Brain microvascular endothelial cell (primary cell): ENCODE data around the gene PIAS1.

Experiments used
- DNase-seq: peaks from one replicate; pipeline ENCODE4 v3.0.0-alpha.2; 2020
- H3K27ac ChIP-seq: fragments of 250-450 bp; sonication (Bioruptor Pico); 2 replicates; pipeline ENCODE4 v1.5.1; 2020; ENCODE audit warnings: mild to moderate bottlenecking, moderate library complexity
- H3K27me3 ChIP-seq: fragments of 250-450 bp; sonication (Bioruptor Pico); replicated peaks from 2 replicates; pipeline ENCODE4 v1.5.1; 2020; ENCODE audit warnings: mild to moderate bottlenecking
- H3K36me3 ChIP-seq: fragments of 250-450 bp; sonication (Bioruptor Pico); replicated peaks from 2 replicates; pipeline ENCODE4 v1.5.1; 2020; ENCODE audit warnings: mild to moderate bottlenecking
- H3K4me3 ChIP-seq: 2 replicates; pipeline ENCODE4 v1.5.1; 2011; ENCODE audit warnings: low read depth, mild to moderate bottlenecking, control low read depth, low read length, moderate library complexity
- CTCF ChIP-seq: IDR thresholded peaks from 2 replicates; pipeline ENCODE4 v1.5.1; 2011; ENCODE audit warnings: low read depth, mild to moderate bottlenecking, moderate library complexity, low read length, control low read depth, inconsistent platforms; ENCODE audit errors: missing control alignments
- in situ Hi-C: cut with HindIII; loops from 2 replicates; pipeline ENCODE4 v1.10.0; 2017; ENCODE audit warnings: low sequenced_read_pairs, low pct_ligation_motif_present

PIAS1 gene

GRCh38 chr15:68040144-68040543 lies 14.0 kb upstream of the PIAS1 start:
- Histone ChIP-seq H3K4me3 (no peak overlapping the region), H3K27ac (no peak overlapping the region), H3K27me3 (no peaks in the 10 kb centered on the region), H3K36me3 (no peaks in the 10 kb centered on the region)
- in situ Hi-C loops = no loop called here
- DNase-seq = no peak
- no peak for TF ChIP-seq CTCF

GRCh38 chr15:68042156-68042854 lies 11.8 kb upstream of the PIAS1 start:
- in situ Hi-C loops = no loop called here
- TF ChIP-seq CTCF = no peak
- H3K27ac ChIP-seq = no peak overlapping the region

GRCh38 chr15:68042855-68043222 lies 11.3 kb upstream of the PIAS1 start:
- DNase-seq = no peak
- Histone ChIP-seq H3K27me3 (no peaks in the 10 kb centered on the region), H3K36me3 (no peaks in the 10 kb centered on the region), H3K4me3 (no peak overlapping the region), H3K27ac (no peak overlapping the region)
- in situ Hi-C loops = no loop called here
- TF ChIP-seq CTCF = no peak

More at GRCh38 chr15:68042156-68042854, 11.8 kb upstream of the PIAS1 start:
- Histone ChIP-seq H3K27me3 (no peaks in the 10 kb centered on the region), H3K36me3 (no peaks in the 10 kb centered on the region), H3K4me3 (no peak overlapping the region)
- DNase-seq = no peak

- no peak overlapping the region for H3K4me3 ChIP-seq
- H3K36me3 ChIP-seq = no peaks in the 10 kb centered on the region
- in situ Hi-C loops = no loop called here
- H3K27me3 ChIP-seq = no peaks in the 10 kb centered on the region
- no peak for TF ChIP-seq CTCF
- H3K27ac ChIP-seq = no peak overlapping the region
- no peak for DNase-seq
Observed at GRCh38 chr15:68045289-68046265, 8.5 kb upstream of the PIAS1 start.

- no peak for TF ChIP-seq CTCF
- no peak overlapping the region for H3K4me3 ChIP-seq
- no peaks in the 10 kb centered on the region for H3K27me3 ChIP-seq
- H3K27ac ChIP-seq = no peak overlapping the region
- in situ Hi-C loops = no loop called here
- no peak for DNase-seq
- H3K36me3 ChIP-seq = no peaks in the 10 kb centered on the region
Observed at GRCh38 chr15:68047826-68048225, 6.3 kb upstream of the PIAS1 start.
